Heart left ventricle (tissue), 13 donors: Measurements from ENCODE around the gene LGSN.

Source experiments
- POLR2A ChIP-seq, 2 donors: fragments of 450-650 bp; IDR thresholded peaks; one replicate each; pipeline ENCODE4 v1.6.1; 2017; ENCODE audit warnings: antibody characterized with exemption in 2 of 2, mild to moderate bottlenecking in 2 of 2, moderate library complexity in 2 of 2
- TF ChIP-seq, protein P1 (sequence below), 12 donors: fragments of 200-600 bp; sonication (generic) in 4 of 12; IDR thresholded peaks; one replicate each; pipeline versions ENCODE4 v1.5.0 to v1.8.0; 2018 to 2022; ENCODE audit warnings: antibody characterized with exemption in 12 of 12, mild to moderate bottlenecking in 5 of 12
- donor health status: ischemic (EF 13 %, LVEDD 7.1; RV severe dilation, severe dysfunction).
- donor health status: DM: no; HTN: yes; CAD: no.
- donor health status: DM: no; HTN: no; CAD: no.
- donor health status: ischemic (EF 25% LVEDD 6.9; RV normal size, moderate dysfunction).
- donor health status: ischemic (EF 25% LVEDD 5.7; RV mildly dilated, moderate dysfunction).
- donor health status: ischemic (EF 35%, LVEDD 5.7; RV mildly dilated, moderate dysfunction).
- donor health status: nonischemic (EF 11% LVEDD 7.7; RV severe dilation, severe dysfunction).
- donor health status: DM: yes; HTN: yes; CAD: no.
- donor health status: PGD.
- donor health status: ischemic (EF 29% LVEDD 5.4; RV normal size, mild dysfunction).
- donor health status: nonischemic (EF 23%, LVEDD 6.1; RV moderate dilation, normal function).

DNA sequence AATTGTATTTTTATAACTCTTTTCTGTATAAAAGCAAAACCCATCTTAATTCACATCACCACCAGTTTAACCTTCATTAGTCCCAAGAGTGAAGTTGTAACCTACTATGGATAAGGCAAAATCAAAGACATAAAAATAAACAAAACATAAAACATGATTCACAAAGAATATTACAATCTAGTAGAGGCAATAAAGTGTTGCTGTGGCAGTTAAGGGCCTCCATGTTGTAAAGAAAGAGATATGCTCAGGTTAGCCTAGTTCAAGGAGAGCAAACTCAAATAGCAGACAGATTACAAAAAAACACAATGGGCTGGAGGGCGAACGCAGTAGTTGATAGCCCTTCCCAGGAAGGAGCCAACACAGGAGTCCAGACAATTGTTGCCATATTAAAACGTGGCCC is 13.4 kb downstream of the LGSN start:
- TF ChIP-seq, protein P1, sequence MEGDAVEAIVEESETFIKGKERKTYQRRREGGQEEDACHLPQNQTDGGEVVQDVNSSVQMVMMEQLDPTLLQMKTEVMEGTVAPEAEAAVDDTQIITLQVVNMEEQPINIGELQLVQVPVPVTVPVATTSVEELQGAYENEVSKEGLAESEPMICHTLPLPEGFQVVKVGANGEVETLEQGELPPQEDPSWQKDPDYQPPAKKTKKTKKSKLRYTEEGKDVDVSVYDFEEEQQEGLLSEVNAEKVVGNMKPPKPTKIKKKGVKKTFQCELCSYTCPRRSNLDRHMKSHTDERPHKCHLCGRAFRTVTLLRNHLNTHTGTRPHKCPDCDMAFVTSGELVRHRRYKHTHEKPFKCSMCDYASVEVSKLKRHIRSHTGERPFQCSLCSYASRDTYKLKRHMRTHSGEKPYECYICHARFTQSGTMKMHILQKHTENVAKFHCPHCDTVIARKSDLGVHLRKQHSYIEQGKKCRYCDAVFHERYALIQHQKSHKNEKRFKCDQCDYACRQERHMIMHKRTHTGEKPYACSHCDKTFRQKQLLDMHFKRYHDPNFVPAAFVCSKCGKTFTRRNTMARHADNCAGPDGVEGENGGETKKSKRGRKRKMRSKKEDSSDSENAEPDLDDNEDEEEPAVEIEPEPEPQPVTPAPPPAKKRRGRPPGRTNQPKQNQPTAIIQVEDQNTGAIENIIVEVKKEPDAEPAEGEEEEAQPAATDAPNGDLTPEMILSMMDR (IDR thresholded peaks at IDR 0.05), result no peak
- TF ChIP-seq POLR2A (IDR thresholded peaks at IDR 0.05), result no peak
